DOHH2 (cell line): ENCODE measurements around the gene VSIR.

ENCODE experiments used
- H3F3A ChIP-seq: fragments of 200-600 bp; sonication (generic), shearing (Covaris generic); 2 replicates; pipeline ENCODE4 v1.6.0; 2016; ENCODE audit warnings: antibody characterized with exemption, mild to moderate bottlenecking; ENCODE audit not compliant: control insufficient read depth, insufficient read depth
- H3K27ac ChIP-seq: fragments of 200-600 bp; sonication (generic); 2 replicates; pipeline ENCODE4 v1.5.1; 2014; ENCODE audit warnings: low read depth, mild to moderate bottlenecking, low read length, moderate library complexity
- H3K27me3 ChIP-seq: fragments of 200-600 bp; sonication (generic); 2 replicates; pipeline ENCODE4 v1.6.1; 2014; ENCODE audit warnings: mild to moderate bottlenecking, low read length, mixed read lengths; ENCODE audit not compliant: control insufficient read depth
- H3K36me3 ChIP-seq: fragments of 200-600 bp; sonication (generic); 2 replicates; pipeline ENCODE4 v1.6.1; 2014; ENCODE audit warnings: mild to moderate bottlenecking, low read length, moderate library complexity, mixed read lengths; ENCODE audit not compliant: control insufficient read depth
- H3K4me1 ChIP-seq: fragments of 200-600 bp; sonication (generic); 2 replicates; pipeline ENCODE4 v1.6.1; 2014; ENCODE audit warnings: mild to moderate bottlenecking, low read length, mixed read lengths; ENCODE audit not compliant: control insufficient read depth
- H3K4me2 ChIP-seq: fragments of 200-600 bp; sonication (generic); 2 replicates; pipeline ENCODE4 v1.6.0; 2014; ENCODE audit warnings: mild to moderate bottlenecking, low read length, moderate library complexity
- H3K4me3 ChIP-seq: fragments of 200-600 bp; sonication (generic); 2 replicates; pipeline ENCODE4 v1.5.1; 2014; ENCODE audit warnings: mild to moderate bottlenecking, low read length, mixed read lengths
- H3K79me2 ChIP-seq: fragments of 200-600 bp; sonication (generic); 2 replicates; pipeline ENCODE4 v1.6.1; 2014; ENCODE audit warnings: mild to moderate bottlenecking, low read length, mixed read lengths; ENCODE audit not compliant: control insufficient read depth
- H3K9me2 ChIP-seq: fragments of 200-600 bp; sonication (generic); replicated peaks from 2 replicates; pipeline ENCODE4 v1.6.1; 2014; ENCODE audit warnings: mild to moderate bottlenecking, low read length, mixed read lengths; ENCODE audit not compliant: control insufficient read depth
- H3K9me3 ChIP-seq: fragments of 200-600 bp; sonication (generic); 2 replicates; pipeline ENCODE4 v1.6.1; 2014; ENCODE audit warnings: antibody characterized with exemption, low read length, mixed read lengths; ENCODE audit not compliant: control insufficient read depth, insufficient read depth
- H4K20me1 ChIP-seq: fragments of 200-600 bp; sonication (generic); 2 replicates; pipeline ENCODE4 v1.6.0; 2014; ENCODE audit warnings: low read depth, mild to moderate bottlenecking, antibody characterized with exemption, low read length, moderate library complexity; ENCODE audit not compliant: control insufficient read depth, insufficient read depth
- EZH2phosphoT487 ChIP-seq: fragments of 200-600 bp; sonication (generic); IDR thresholded peaks from 2 replicates; pipeline ENCODE4 v1.6.1; 2017; ENCODE audit warnings: borderline replicate concordance, mild to moderate bottlenecking, antibody characterized with exemption, low read length, moderate library complexity, mixed read lengths
- TF ChIP-seq, protein P1 (sequence below): fragments of 200-600 bp; sonication (generic); IDR thresholded peaks from one replicate; pipeline ENCODE4 v1.5.1; 2014; ENCODE audit warnings: antibody characterized with exemption, mild to moderate bottlenecking, low read depth, low read length; ENCODE audit not compliant: poor library complexity, severe bottlenecking

VSIR gene

DNA sequence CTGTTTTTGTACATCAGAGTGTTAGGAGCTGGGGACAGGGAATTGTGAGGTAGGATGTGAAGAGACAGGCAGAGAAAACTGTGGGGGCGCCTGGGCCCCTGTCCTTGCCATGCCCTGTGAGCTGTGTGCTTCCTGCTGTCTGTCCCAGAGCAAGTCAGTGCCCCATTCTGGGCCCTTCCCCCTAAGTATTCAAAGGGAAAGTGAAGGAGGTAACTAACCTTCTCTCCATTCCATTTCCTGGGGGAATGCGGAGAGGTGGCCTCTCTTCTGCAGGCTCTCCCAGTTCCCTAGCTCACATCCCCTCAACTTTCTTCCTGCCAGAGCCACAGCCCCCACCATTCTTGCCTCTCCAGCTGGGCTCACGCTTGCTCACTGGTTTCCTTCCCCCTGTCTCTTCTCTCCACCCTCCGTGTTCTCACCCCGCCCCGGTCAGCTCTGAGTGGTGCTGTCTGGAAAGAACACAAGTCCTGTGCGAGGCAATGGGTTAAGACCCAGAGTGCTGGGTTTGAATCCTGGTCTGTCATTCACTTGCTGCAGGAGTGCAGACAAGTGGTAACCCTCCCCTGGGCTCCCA lies 9.7 kb upstream of the VSIR start:
- Histone ChIP-seq H3K79me2 (no peaks in the 10 kb centered on the region), H3F3A (no peaks in the 10 kb centered on the region), H3K27ac (no peak overlapping the region), H3K27me3 (no peaks in the 10 kb centered on the region; the same call in 1 of the 2 replicates), H3K36me3 (no peaks in the 10 kb centered on the region), H4K20me1 (no peaks in the 10 kb centered on the region), H3K9me3 (no peaks in the 10 kb centered on the region), H3K4me3 (no peak overlapping the region), H3K9me2 (no peaks in the 10 kb centered on the region), H3K4me2 (no peak overlapping the region), H3K4me1 (no peaks in the 10 kb centered on the region)
- TF ChIP-seq, protein P1, sequence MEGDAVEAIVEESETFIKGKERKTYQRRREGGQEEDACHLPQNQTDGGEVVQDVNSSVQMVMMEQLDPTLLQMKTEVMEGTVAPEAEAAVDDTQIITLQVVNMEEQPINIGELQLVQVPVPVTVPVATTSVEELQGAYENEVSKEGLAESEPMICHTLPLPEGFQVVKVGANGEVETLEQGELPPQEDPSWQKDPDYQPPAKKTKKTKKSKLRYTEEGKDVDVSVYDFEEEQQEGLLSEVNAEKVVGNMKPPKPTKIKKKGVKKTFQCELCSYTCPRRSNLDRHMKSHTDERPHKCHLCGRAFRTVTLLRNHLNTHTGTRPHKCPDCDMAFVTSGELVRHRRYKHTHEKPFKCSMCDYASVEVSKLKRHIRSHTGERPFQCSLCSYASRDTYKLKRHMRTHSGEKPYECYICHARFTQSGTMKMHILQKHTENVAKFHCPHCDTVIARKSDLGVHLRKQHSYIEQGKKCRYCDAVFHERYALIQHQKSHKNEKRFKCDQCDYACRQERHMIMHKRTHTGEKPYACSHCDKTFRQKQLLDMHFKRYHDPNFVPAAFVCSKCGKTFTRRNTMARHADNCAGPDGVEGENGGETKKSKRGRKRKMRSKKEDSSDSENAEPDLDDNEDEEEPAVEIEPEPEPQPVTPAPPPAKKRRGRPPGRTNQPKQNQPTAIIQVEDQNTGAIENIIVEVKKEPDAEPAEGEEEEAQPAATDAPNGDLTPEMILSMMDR = no peak
- no peak for TF ChIP-seq EZH2phosphoT487

DNA sequence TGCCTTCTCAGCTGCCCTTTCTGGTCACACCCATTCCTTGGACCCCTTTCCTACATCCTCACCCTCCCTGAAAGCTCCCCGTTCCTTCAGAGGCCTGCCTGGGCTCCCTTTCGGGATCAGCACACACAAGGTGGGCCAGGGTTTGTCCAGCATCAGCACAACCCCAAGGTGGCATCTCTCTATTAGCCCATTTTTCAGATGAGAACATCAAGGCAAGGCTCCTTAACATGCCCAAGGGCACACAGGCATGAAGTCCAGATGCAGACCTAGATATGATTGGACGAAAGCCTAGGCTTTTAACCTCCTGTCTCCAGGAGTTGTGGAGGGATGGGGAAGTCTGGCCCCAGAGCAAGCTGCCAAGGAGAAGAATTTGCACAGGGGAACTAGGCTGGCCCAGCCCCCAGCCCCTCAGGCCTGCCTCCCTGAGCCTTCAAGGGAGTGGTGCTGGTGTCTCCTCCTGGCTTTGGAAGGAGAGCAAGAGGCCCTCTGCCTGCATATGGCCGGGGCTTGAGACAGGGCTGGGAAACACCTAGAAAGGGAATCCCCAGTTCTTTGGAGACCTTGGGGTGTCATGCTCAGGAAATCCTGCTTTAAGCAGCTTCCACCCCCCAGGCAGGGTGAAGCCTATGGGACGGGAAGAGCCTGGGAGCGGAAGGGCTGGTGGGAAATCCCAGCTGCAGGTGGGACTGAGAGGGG lies 9.0 kb upstream of the VSIR start:
- Histone ChIP-seq H3K27me3 (no peaks in the 10 kb centered on the region; the same call in 1 of the 2 replicates), H3K9me3 (no peaks in the 10 kb centered on the region), H3K4me1 (no peaks in the 10 kb centered on the region), H3K79me2 (no peaks in the 10 kb centered on the region), H3K27ac (no peak overlapping the region), H3K4me3 (no peak overlapping the region), H4K20me1 (no peaks in the 10 kb centered on the region), H3K4me2 (no peak overlapping the region), H3K36me3 (no peaks in the 10 kb centered on the region), H3F3A (no peaks in the 10 kb centered on the region), H3K9me2 (no peaks in the 10 kb centered on the region)
- TF ChIP-seq, protein P1 = no peak
- no peak for TF ChIP-seq EZH2phosphoT487

DNA sequence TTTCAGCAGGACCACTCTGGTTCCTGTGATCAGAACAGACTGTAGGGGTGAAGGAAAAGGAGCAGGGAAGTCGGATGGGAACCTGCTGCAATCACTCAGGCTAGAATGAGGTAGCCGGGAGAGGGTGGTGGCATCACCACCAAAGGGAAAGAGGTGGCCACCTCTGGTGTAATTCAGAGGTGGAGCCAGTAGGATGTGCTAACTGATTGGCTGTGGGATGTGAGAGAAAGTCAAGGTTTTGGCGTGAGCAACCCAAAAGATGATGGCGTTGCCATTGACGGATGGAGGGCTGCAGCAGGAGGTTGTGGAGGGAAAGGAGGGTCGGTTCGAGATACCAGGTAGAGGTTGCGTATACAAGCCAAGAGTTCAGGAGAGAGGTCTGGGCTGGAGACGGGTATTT lies 7.4 kb upstream of the VSIR start:
- no peak overlapping the region for H3K4me2 ChIP-seq
- H3K4me3 ChIP-seq = no peak overlapping the region
- no peaks in the 10 kb centered on the region for H4K20me1 ChIP-seq
- no peak for TF ChIP-seq EZH2phosphoT487
- TF ChIP-seq, protein P1 = no peak
- no peaks in the 10 kb centered on the region for H3K79me2 ChIP-seq
- no peaks in the 10 kb centered on the region for H3K9me2 ChIP-seq
- no peaks in the 10 kb centered on the region for H3K36me3 ChIP-seq
- H3K27ac ChIP-seq = no peak overlapping the region
- no peaks in the 10 kb centered on the region for H3K4me1 ChIP-seq
- H3K9me3 ChIP-seq = no peaks in the 10 kb centered on the region
- no peaks in the 10 kb centered on the region; the same call in 1 of the 2 replicates for H3K27me3 ChIP-seq
- no peaks in the 10 kb centered on the region for H3F3A ChIP-seq
